ENCODE results near the gene RPL5. TPM values are rescaled to one million over a fixed set of nuclear protein-coding genes. Genes with fewer than 3 reads are reported as not detected.

RPL5 gene
- total and polyA plus RNA-seq, 9 of the 15 experiments (the other 6 are each of a cell fraction or from before 2014, with no cell fraction given) = 1,467 to 4,252 (median 2,454) TPM

DNA sequence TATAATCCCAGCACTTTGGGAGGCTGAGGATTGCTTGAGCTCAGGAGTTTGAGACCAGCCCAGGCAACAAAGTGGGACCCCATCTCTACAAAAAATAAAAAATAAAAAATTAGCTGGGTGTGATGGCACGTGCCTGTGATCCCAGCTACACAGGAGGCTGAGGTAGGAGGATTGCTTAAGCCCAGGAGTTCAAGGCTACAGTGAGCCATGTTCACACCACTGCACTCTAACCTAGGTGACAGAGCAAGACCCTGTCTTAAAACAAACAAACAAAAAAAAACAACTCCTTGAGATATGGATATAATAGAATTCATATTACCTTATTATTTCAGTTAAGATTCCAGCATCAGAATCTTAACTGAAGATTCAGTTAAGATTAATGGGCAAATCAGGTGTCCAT lies 52.4 kb downstream of the RPL5 start:
- H2AFZ ChIP-seq (ENCODE audit: low read depth, low read length) = no peak overlapping the region
- TF ChIP-seq ZBTB7A (IDR thresholded peaks at IDR 0.05; ENCODE audit: borderline replicate concordance, control insufficient read depth, low read depth, low read length) (no peak), ZNF384 (IDR thresholded peaks at IDR 0.05; ENCODE audit: low read depth, low read length) (no peak), XRCC4 (IDR thresholded peaks at IDR 0.05; ENCODE audit: extremely low read depth, insufficient read depth, insufficient read length) (no peak), CBFB (CRISPR knock-in tag; IDR thresholded peaks at IDR 0.05) (no peak), HDAC8 (tag; IDR thresholded peaks at IDR 0.05) (no peak), NCOR1 (IDR thresholded peaks at IDR 0.05) (no peak), FOXJ3 (CRISPR knock-in tag; IDR thresholded peaks at IDR 0.05) (no peak), SRSF1 (IDR thresholded peaks at IDR 0.05; ENCODE audit: low read depth, low read length) (no peak)
- TF ChIP-seq, protein P1, sequence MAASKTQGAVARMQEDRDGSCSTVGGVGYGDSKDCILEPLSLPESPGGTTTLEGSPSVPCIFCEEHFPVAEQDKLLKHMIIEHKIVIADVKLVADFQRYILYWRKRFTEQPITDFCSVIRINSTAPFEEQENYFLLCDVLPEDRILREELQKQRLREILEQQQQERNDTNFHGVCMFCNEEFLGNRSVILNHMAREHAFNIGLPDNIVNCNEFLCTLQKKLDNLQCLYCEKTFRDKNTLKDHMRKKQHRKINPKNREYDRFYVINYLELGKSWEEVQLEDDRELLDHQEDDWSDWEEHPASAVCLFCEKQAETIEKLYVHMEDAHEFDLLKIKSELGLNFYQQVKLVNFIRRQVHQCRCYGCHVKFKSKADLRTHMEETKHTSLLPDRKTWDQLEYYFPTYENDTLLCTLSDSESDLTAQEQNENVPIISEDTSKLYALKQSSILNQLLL (CRISPR knock-in tag; IDR thresholded peaks at IDR 0.05; ENCODE audit: borderline replicate concordance) = no peak
- TF ChIP-seq, protein P2, sequence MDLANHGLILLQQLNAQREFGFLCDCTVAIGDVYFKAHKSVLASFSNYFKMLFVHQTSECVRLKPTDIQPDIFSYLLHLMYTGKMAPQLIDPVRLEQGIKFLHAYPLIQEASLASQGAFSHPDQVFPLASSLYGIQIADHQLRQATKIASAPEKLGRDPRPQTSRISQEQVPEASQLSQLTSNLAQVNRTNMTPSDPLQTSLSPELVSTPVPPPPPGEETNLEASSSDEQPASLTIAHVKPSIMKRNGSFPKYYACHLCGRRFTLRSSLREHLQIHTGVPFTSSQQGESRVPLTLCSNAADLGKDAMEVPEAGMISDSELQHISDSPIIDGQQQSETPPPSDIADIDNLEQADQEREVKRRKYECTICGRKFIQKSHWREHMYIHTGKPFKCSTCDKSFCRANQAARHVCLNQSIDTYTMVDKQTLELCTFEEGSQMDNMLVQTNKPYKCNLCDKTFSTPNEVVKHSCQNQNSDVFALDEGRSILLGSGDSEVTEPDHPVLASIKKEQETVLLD (IDR thresholded peaks at IDR 0.05) = no peak
- TF ChIP-seq, protein P3, sequence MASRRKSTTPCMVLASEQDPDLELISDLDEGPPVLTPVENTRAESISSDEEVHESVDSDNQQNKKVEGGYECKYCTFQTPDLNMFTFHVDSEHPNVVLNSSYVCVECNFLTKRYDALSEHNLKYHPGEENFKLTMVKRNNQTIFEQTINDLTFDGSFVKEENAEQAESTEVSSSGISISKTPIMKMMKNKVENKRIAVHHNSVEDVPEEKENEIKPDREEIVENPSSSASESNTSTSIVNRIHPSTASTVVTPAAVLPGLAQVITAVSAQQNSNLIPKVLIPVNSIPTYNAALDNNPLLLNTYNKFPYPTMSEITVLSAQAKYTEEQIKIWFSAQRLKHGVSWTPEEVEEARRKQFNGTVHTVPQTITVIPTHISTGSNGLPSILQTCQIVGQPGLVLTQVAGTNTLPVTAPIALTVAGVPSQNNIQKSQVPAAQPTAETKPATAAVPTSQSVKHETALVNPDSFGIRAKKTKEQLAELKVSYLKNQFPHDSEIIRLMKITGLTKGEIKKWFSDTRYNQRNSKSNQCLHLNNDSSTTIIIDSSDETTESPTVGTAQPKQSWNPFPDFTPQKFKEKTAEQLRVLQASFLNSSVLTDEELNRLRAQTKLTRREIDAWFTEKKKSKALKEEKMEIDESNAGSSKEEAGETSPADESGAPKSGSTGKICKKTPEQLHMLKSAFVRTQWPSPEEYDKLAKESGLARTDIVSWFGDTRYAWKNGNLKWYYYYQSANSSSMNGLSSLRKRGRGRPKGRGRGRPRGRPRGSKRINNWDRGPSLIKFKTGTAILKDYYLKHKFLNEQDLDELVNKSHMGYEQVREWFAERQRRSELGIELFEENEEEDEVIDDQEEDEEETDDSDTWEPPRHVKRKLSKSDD (conservative IDR thresholded peaks at IDR 0.05; ENCODE audit: low read length) = no peak
- no peak for DNase-seq (ENCODE audit: extremely low read depth in 1 of 4, low spot score in 3 of 4)
- WGBS (ENCODE audit: insufficient coverage, low coverage, missing lambda C conversion rate) = 0% methylated on average over 1 of the region's 1 CpG
- no peaks in the 10 kb centered on the region for H3K9me1 ChIP-seq (ENCODE audit: control insufficient read depth, insufficient read depth, low read length)
- ATAC-seq = no peak
- H3K27ac ChIP-seq (ENCODE audit: extremely low read depth, low read depth, low read length) = no peak overlapping the region
- H3K4me3 ChIP-seq = no peak overlapping the region
- H3K27me3 ChIP-seq (ENCODE audit: control insufficient read depth in 2 of 2, insufficient read depth in 2 of 2, low read length in 2 of 2) = no peaks in the 10 kb centered on the region
- FAIRE-seq = no peak
- ChIA-PET CTCF (ENCODE audit: low intra/inter-chr PET ratio) (interaction anchor here (0.6 kb wide), 1 partner anchor 102 kb away, joined by 3 read pairs; no protein-coding TSS in a partner anchor), POLR2A (no interaction called here)
- BruUV-seq (replicated peaks) = no TSS peak
- in situ Hi-C loops (cut with MboI) (no loop called here), intact Hi-C loops (cut with micrococcal nuclease) (no loop called here)
- no peaks in the 10 kb centered on the region; the same call in 1 of the 2 replicates for H4K20me1 ChIP-seq (replicated peaks; ENCODE audit: control insufficient read depth, insufficient read depth, low read length)
- no peaks in the 10 kb centered on the region for H3K4me1 ChIP-seq (replicated peaks in 1 of 2; ENCODE audit: control insufficient read depth in 2 of 2, insufficient read depth in 2 of 2, low read length in 2 of 2)
- no peaks in the 10 kb centered on the region for H3K36me3 ChIP-seq (ENCODE audit: control insufficient read depth, insufficient read depth, low read length)
- no peaks in the 10 kb centered on the region for H3K79me2 ChIP-seq (ENCODE audit: control insufficient read depth, insufficient read depth, low read length)
- H3K9ac ChIP-seq (ENCODE audit: insufficient read depth in 1 of 2, low read depth in 2 of 2, low read length in 2 of 2) = no peak overlapping the region
- no peak overlapping the region for H3K4me2 ChIP-seq (ENCODE audit: insufficient read depth, low read length)
- no peaks in the 10 kb centered on the region for H3K9me3 ChIP-seq (replicated peaks; ENCODE audit: control insufficient read depth, insufficient read depth, low read depth, low read length)

All from K562 (cell line).